Placental pericyte (primary cell): Measurements from ENCODE around the gene TEX22. TPM values are rescaled to one million over a fixed set of nuclear protein-coding genes. Genes with fewer than 3 reads are reported as not detected.

Source experiments
- total RNA-seq: library from RNA; depleted of rRNA; stranded (reverse); fragments of >200 nt; gene quantifications from 2 replicates; pipeline ENCODE4 v1.2.3, GENCODE V29; 2012

Gene TEX22, protein sequence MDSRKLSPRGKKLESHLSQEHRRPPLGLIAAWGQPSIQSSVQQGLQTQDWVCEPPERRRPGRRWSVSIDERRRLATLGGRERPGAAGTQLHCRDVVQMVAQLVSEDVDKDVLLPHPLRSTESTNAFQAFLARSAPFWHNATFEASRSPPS
- total RNA-seq = under 0.01 TPM in 1 of 2 replicates, not detected in the other

DNA sequence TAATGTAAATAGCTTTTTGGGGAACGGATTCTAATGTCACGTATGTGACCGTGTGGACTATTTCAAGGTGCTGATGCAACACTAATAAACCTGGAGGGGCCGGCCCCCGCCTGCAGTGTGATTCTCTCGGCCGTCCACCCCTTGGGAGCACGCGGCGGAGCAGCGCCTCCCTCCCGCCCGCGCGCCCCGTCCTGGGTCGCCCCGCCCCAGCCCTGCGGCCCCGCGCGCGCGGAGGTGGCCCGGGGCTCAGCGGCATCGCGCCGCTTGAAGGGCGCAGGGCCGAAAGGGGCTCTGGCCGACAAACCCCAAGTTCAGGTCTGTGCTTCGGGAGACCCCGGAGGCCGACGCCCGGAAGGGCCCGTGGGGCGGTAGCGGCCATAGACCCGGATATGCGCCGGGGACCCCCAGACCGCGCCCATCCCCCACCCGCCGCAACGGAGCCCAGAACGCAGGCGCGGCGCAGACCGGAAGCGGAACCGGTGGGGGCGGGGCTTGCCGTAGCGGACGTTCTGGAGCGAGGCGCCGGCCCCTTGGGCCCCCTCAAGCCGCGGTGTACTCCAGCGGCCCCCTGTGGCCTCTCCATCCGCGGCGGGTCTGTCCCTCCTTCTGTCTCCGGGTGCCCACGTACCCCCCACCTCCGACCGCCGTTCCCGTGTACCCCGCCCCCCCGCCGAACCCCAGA lies at the start of gene TEX22:
TEX22 (plus strand) TSS at position 495 of the 682 bp plus-strand sequence. CDS start 803 bp downstream, outside the sequence.

DNA sequence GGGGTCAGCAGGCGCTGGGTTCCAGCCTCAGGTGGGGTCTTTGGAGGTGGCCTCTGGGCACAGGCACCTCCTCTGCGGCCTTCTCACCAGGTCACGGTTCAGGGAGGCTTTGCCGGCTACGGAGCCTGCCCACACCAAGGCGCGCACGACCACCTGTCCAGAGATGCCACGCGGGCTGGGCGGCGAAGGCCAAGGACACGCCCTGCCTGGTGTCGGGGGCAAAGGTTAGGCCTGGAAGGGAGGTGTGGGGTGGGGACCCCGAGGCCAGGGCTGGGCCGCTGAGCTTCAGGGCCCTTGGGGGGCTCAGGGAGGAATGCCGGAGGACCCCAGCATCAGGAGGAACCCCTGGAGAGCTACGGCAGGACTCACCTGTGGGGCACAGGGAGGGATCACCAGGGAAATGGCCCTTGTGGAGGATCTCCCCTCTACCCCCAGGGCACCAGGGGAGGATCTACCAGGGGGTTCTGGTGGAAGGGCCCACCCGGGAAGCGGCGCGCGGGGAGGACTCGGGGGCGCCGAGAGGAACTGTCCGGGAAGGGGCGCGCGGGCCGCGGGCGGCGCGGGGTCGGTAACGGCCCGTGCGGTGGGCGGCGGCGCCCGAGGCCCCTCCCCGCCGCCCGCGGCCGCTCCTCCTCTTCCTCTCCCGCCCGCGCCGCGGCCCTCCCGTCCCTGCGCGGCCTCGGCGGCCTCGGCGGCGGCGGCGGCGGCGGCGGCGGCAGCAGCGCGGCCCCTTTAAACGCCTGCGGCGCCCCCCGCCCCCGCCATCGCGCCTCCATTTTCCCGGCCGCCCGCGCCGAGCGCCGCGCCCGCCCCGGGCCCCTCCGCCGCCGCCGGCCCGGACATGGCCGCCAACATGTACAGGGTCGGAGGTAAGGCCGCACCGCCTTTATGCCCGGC lies 21.1 kb downstream of the TEX22 start, which contains the start of gene MTA1:
MTA1 (plus strand) TSS at position 633 of the 897 bp plus-strand sequence; CDS start at position 842, 209 bp downstream.

Other genes starting within 250 kb of the TEX22 start
- gene JAG2, start 229.8 kb upstream of the TEX22 start, total RNA-seq = 1.4 and 1.5 TPM in 2 replicates
- 11.2 and 32.6 TPM in 2 replicates for gene NUDT14, start 217.2 kb upstream of the TEX22 start, total RNA-seq
- 52.7 and 106 TPM in 2 replicates for gene BTBD6, start 150.0 kb upstream of the TEX22 start, total RNA-seq
- gene BRF1, start 97.5 kb upstream of the TEX22 start, total RNA-seq = 33.3 and 50.1 TPM in 2 replicates
- gene PACS2, start 83.8 kb upstream of the TEX22 start, total RNA-seq = 57.3 and 62.3 TPM in 2 replicates
- 62.3 and 72.2 TPM in 2 replicates for gene MTA1, start 21.3 kb downstream of the TEX22 start, total RNA-seq
- gene CRIP2, start 76.3 kb downstream of the TEX22 start, total RNA-seq = 10.5 and 60.7 TPM in 2 replicates
- gene CRIP1, start 88.3 kb downstream of the TEX22 start, total RNA-seq = 5.3 and 7.3 TPM in 2 replicates
- 2.6 and 25.8 TPM in 2 replicates for gene TEDC1, start 92.7 kb downstream of the TEX22 start, total RNA-seq
- 3.3 and 5.7 TPM in 2 replicates for gene TMEM121, start 128.0 kb downstream of the TEX22 start, total RNA-seq